Measurements from ENCODE around the gene UGT1A9. TPM values are rescaled to one million over a fixed set of nuclear protein-coding genes. Genes with fewer than 3 reads are reported as not detected.

UGT1A9 gene
- total and polyA plus RNA-seq, 2 of the 4 experiments (the other 2 are of a cell fraction) = not detected

DNA sequence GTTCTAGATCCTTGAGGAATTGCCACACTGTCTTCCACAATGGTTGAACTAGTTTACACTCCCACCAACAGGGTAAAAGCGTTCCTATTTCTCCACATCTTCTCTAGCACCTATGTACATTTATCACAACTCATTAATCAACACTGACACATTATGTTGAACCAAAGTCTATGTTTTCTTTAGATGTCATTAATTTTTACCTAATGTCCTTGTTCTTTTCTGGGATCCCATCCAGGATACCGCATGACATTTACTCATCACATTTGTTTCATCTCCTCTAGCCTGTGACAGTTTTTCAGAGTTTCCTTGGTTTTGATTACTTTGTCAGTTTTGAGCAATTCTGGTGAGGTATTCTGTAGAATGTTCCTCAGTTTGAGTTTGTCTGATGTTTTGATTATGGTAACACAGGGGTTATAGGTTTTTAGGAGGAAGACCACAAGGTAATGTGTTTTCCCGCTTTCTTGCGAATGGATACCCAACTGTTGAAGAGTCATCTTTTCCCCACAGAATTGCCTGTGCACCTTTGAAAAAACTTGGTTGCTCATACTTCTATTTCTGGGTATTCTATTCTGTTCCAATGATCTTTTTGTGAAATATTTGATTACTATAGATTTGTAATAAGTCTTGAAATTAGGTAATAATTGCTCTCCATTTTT lies 3.0 kb upstream of the UGT1A9 start:
- no peak overlapping the region for H3K56ac ChIP-seq (ENCODE audit: extremely low read depth, insufficient read depth, low read length)
- H4K8ac ChIP-seq (ENCODE audit: low read depth in 2 of 2, low read length in 2 of 2) = no peak overlapping the region
- intact Hi-C loops (cut with micrococcal nuclease) = no loop called here
- H2BK15ac ChIP-seq (ENCODE audit: low read depth, low read length) = no peak overlapping the region
- WGBS, 2 experiments (ENCODE audit: extremely low coverage in 2 of 2, insufficient read length in 1 of 2) = no CpG with 5 or more reads among the region's 4 CpGs
- ChIA-PET CTCF (no interaction called here), POLR2A (ENCODE audit: unreplicated experiment) (no interaction called here)
- dilution Hi-C loops (cut with HindIII; ENCODE audit: low sequenced_read_pairs, unreplicated experiment) = no loop called here
- no TSS peak for BruUV-seq (replicated peaks)
- H3K4ac ChIP-seq (ENCODE audit: low read depth, low read length) = no peak overlapping the region
- in situ Hi-C loops (cut with MboI; ENCODE audit: low sequenced_read_pairs) = no loop called here
- no peak overlapping the region for H3K4me3 ChIP-seq (ENCODE audit: insufficient read depth, low read depth, low read length)
- no peak for ATAC-seq (ENCODE audit: low read depth)
- H2BK20ac ChIP-seq (ENCODE audit: low read depth, low read length) = no peak overlapping the region
- no peak for DNase-seq
- no peak overlapping the region for H2AK9ac ChIP-seq (replicated peaks; ENCODE audit: low read depth, low read length, poor library complexity)
- H3K9ac ChIP-seq (ENCODE audit: low read depth, low read length) = no peak overlapping the region
- H3K4me1 ChIP-seq (ENCODE audit: control insufficient read depth, insufficient read depth, low read length) = no peaks in the 10 kb centered on the region
- H3K9me3 ChIP-seq (ENCODE audit: control insufficient read depth, insufficient read depth, low read length) = no peaks in the 10 kb centered on the region
- no peak overlapping the region for H3K27ac ChIP-seq (ENCODE audit: insufficient read depth, low read length)
- H3K36me3 ChIP-seq (ENCODE audit: control insufficient read depth, insufficient read depth, low read length) = no peaks in the 10 kb centered on the region
- no peak overlapping the region for H2BK120ac ChIP-seq (ENCODE audit: low read depth, low read length)
- H3K27me3 ChIP-seq (ENCODE audit: control insufficient read depth, insufficient read depth, low read length) = no peaks in the 10 kb centered on the region
- no peak overlapping the region for H2AK5ac ChIP-seq (ENCODE audit: low read depth, low read length)
- H3K79me1 ChIP-seq (ENCODE audit: low read depth in 1 of 2, low read length in 2 of 2) = no peaks in the 10 kb centered on the region
- H2BK5ac ChIP-seq (ENCODE audit: low read depth, low read length, poor library complexity, severe bottlenecking) = no peak overlapping the region
- H3K18ac ChIP-seq (ENCODE audit: low read depth, low read length) = no peak overlapping the region
- no peak overlapping the region for H4K91ac ChIP-seq (ENCODE audit: insufficient read depth, low read depth, low read length)
- no peak overlapping the region for H3K14ac ChIP-seq (replicated peaks; ENCODE audit: low read depth, low read length)
- H4K20me1 ChIP-seq (ENCODE audit: insufficient read depth, low read length) = no peaks in the 10 kb centered on the region
- H2AFZ ChIP-seq (replicated peaks; ENCODE audit: low read length, poor library complexity) = no peak overlapping the region
- no peaks in the 10 kb centered on the region for H3K9me1 ChIP-seq (ENCODE audit: insufficient read depth, low read length)
- TF ChIP-seq CHD1 (IDR thresholded peaks at IDR 0.05; ENCODE audit: low read depth, low read length) (no peak), MXI1 (IDR thresholded peaks at IDR 0.05; ENCODE audit: borderline replicate concordance, low read depth, low read length) (no peak), SMC3 (IDR thresholded peaks at IDR 0.05; ENCODE audit: low read depth, low read length) (no peak), CEBPB (IDR thresholded peaks at IDR 0.05; ENCODE audit: low read depth, low read length) (no peak), POLR2A (IDR thresholded peaks at IDR 0.05; ENCODE audit: low read depth, low read length) (no peak), RFX5 (IDR thresholded peaks at IDR 0.05; ENCODE audit: low read depth, low read length) (no peak), MAZ (IDR thresholded peaks at IDR 0.05; ENCODE audit: borderline replicate concordance, low read depth, low read length) (no peak), BHLHE40 (IDR thresholded peaks at IDR 0.05; ENCODE audit: low read depth, low read length) (no peak), NFE2L2 (IDR thresholded peaks at IDR 0.05; ENCODE audit: low read depth, low read length) (no peak)
- TF ChIP-seq, protein P1, sequence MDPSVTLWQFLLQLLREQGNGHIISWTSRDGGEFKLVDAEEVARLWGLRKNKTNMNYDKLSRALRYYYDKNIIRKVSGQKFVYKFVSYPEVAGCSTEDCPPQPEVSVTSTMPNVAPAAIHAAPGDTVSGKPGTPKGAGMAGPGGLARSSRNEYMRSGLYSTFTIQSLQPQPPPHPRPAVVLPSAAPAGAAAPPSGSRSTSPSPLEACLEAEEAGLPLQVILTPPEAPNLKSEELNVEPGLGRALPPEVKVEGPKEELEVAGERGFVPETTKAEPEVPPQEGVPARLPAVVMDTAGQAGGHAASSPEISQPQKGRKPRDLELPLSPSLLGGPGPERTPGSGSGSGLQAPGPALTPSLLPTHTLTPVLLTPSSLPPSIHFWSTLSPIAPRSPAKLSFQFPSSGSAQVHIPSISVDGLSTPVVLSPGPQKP (IDR thresholded peaks at IDR 0.05; ENCODE audit: borderline replicate concordance, low read depth, low read length) = no peak
- no peak overlapping the region for H4K5ac ChIP-seq (ENCODE audit: low read depth, low read length)
- H3K23ac ChIP-seq (ENCODE audit: low read depth, low read length) = no peak overlapping the region
- no peak overlapping the region for H3K4me2 ChIP-seq (ENCODE audit: low read depth, low read length)
